SJCRH30 (cell line): ENCODE data around the gene MED29. TPM values are rescaled to one million over a fixed set of nuclear protein-coding genes. Genes with fewer than 3 reads are reported as not detected.
A peak's percentile ranks its signal among the peaks of the same experiment; 100 is the strongest.

Source experiments
- DNase-seq, 2 experiments: peaks; one replicate each; pipeline ENCODE4 v3.0.0-alpha.2; 2015 to 2020
- H3K27ac ChIP-seq: fragments of 250-450 bp; sonication (Bioruptor Pico); 2 replicates; pipeline ENCODE4 v1.5.1; 2020; ENCODE audit warnings: mild to moderate bottlenecking, moderate library complexity
- H3K27me3 ChIP-seq: fragments of 250-450 bp; sonication (Bioruptor Pico); 2 replicates; pipeline ENCODE4 v1.5.1; 2020; ENCODE audit warnings: mild to moderate bottlenecking, moderate library complexity
- H3K36me3 ChIP-seq: fragments of 250-450 bp; sonication (Bioruptor Pico); 2 replicates; pipeline ENCODE4 v1.5.1; 2020; ENCODE audit warnings: mild to moderate bottlenecking, moderate library complexity
- H3K4me1 ChIP-seq: fragments of 250-450 bp; sonication (Bioruptor Pico); 2 replicates; pipeline ENCODE4 v1.5.1; 2020; ENCODE audit warnings: mild to moderate bottlenecking, moderate library complexity
- H3K4me3 ChIP-seq: fragments of 250-450 bp; sonication (Bioruptor Pico); 2 replicates; pipeline ENCODE4 v1.5.1; 2020; ENCODE audit warnings: mild to moderate bottlenecking, moderate library complexity
- H3K9me3 ChIP-seq: fragments of 250-450 bp; sonication (Bioruptor Pico); replicated peaks from 2 replicates; pipeline ENCODE4 v1.5.1; 2020; ENCODE audit warnings: mild to moderate bottlenecking, moderate library complexity
- total RNA-seq: library from RNA; depleted of rRNA; stranded (reverse); fragments of >200 nt; shearing (Covaris generic); gene quantifications from 2 replicates; pipeline ENCODE4 v1.2.3, GENCODE V29; 2014; rRNA removed

MED29 gene
- total RNA-seq, 1 experiment from 2014 or later = 31.9 TPM

GRCh38 chr19:39435499-39436349 is 44.5 kb downstream of the MED29 start, which contains the start of gene RPS16:
TSS of gene RPS16 (minus strand) at chr19:39435949. CDS start at chr19:39435895, 54 bp downstream.
- peak within 1 kb of the TSS; percentile 85 for H3K4me3 ChIP-seq
- DNase-seq = peak; percentile 100
- no peaks in the 10 kb centered on the region for H3K9me3 ChIP-seq
- H3K27ac ChIP-seq = peak within 1 kb of the TSS; percentile 85
- H3K4me1 ChIP-seq = no peaks in the 10 kb centered on the region
- H3K27me3 ChIP-seq = no peaks in the 10 kb centered on the region
- H3K36me3 ChIP-seq = peaks cover 39% of the 10 kb centered on the region

- peaks cover 39% of the 10 kb centered on the region for H3K36me3 ChIP-seq
- DNase-seq = no peak
These were observed 45.2 kb downstream of the MED29 start for GRCh38 chr19:39436350-39436716.

GRCh38 chr19:39438270-39438934 is 47.2 kb downstream of the MED29 start:
- no peaks in the 10 kb centered on the region for H3K27me3 ChIP-seq
- H3K4me1 ChIP-seq = no peaks in the 10 kb centered on the region
- H3K27ac ChIP-seq = no peak overlapping the region
- H3K4me3 ChIP-seq = no peak overlapping the region
- peaks cover 21% of the 10 kb centered on the region for H3K36me3 ChIP-seq
- H3K9me3 ChIP-seq = no peaks in the 10 kb centered on the region
- DNase-seq = no peak

More at GRCh38 chr19:39436350-39436716, 45.2 kb downstream of the MED29 start:
- H3K4me3 ChIP-seq = peak overlapping the region; percentile 85
- H3K27me3 ChIP-seq = no peaks in the 10 kb centered on the region
- H3K9me3 ChIP-seq = no peaks in the 10 kb centered on the region
- no peaks in the 10 kb centered on the region for H3K4me1 ChIP-seq
- peak overlapping the region; percentile 85; the same call in 1 of the 2 replicates for H3K27ac ChIP-seq

- Histone ChIP-seq H3K4me3 (peak overlapping the region; percentile 81), H3K27ac (peak overlapping the region; percentile 65), H3K9me3 (no peaks in the 10 kb centered on the region), H3K4me1 (peaks cover 6% of the 10 kb centered on the region), H3K36me3 (no peaks in the 10 kb centered on the region; the same call in 1 of the 2 replicates), H3K27me3 (no peaks in the 10 kb centered on the region)
- DNase-seq = no peak
These were observed 53.5 kb downstream of the MED29 start for GRCh38 chr19:39444598-39445195.

- H3K27ac ChIP-seq = peak within 1 kb of the TSS; percentile 65
- peak within 1 kb of the TSS; percentile 81 for H3K4me3 ChIP-seq
- peaks cover 6% of the 10 kb centered on the region for H3K4me1 ChIP-seq
- no peaks in the 10 kb centered on the region for H3K27me3 ChIP-seq
- no peaks in the 10 kb centered on the region; the same call in 1 of the 2 replicates for H3K36me3 ChIP-seq
- H3K9me3 ChIP-seq = no peaks in the 10 kb centered on the region
- peak; percentile 99 for DNase-seq
These were observed 54.3 kb downstream of the MED29 start, which contains the start of gene SUPT5H for GRCh38 chr19:39445196-39446111. TSS of gene SUPT5H (plus strand) at chr19:39445582. CDS start at chr19:39445891, 309 bp downstream.

GRCh38 chr19:39446365-39447084 is 55.3 kb downstream of the MED29 start:
- peak in 1 of 2 experiments; percentile 64 for DNase-seq
- H3K9me3 ChIP-seq = no peaks in the 10 kb centered on the region
- H3K27ac ChIP-seq = no peak overlapping the region
- peaks cover 6% of the 10 kb centered on the region for H3K4me1 ChIP-seq
- peak overlapping the region; percentile 81 for H3K4me3 ChIP-seq
- no peaks in the 10 kb centered on the region for H3K27me3 ChIP-seq
- H3K36me3 ChIP-seq = peaks cover 5% of the 10 kb centered on the region

- peaks cover 11% of the 10 kb centered on the region for H3K36me3 ChIP-seq
These were observed 57.1 kb downstream of the MED29 start for GRCh38 chr19:39448271-39448670.

GRCh38 chr19:39449116-39449797 is 58.1 kb downstream of the MED29 start:
- H3K36me3 ChIP-seq = peaks cover 19% of the 10 kb centered on the region

More at GRCh38 chr19:39448271-39448670, 57.1 kb downstream of the MED29 start:
- no peak overlapping the region for H3K27ac ChIP-seq
- H3K27me3 ChIP-seq = no peaks in the 10 kb centered on the region
- H3K9me3 ChIP-seq = no peaks in the 10 kb centered on the region
- H3K4me1 ChIP-seq = peaks cover 6% of the 10 kb centered on the region
- no peak for DNase-seq
- H3K4me3 ChIP-seq = no peak overlapping the region

More at GRCh38 chr19:39449116-39449797, 58.1 kb downstream of the MED29 start:
- Histone ChIP-seq H3K27ac (no peak overlapping the region), H3K27me3 (no peaks in the 10 kb centered on the region), H3K4me3 (no peak overlapping the region), H3K4me1 (peaks cover 6% of the 10 kb centered on the region), H3K9me3 (no peaks in the 10 kb centered on the region)
- DNase-seq = no peak

Other genes with a start within 250 kb of the MED29 start
- gene NCCRP1, start 194.4 kb upstream of the MED29 start, total RNA-seq = 7.6 and 7.8 TPM in 2 replicates
- gene SYCN, start 187.1 kb upstream of the MED29 start, total RNA-seq = not detected in 2 replicates
- gene IFNL3, start 146.4 kb upstream of the MED29 start, total RNA-seq = not detected in 2 replicates
- not detected in 2 replicates for gene IFNL4, start 142.5 kb upstream of the MED29 start, total RNA-seq
- not detected in 2 replicates for gene IFNL2, start 123.0 kb upstream of the MED29 start, total RNA-seq
- gene IFNL1, start 95.0 kb upstream of the MED29 start, total RNA-seq = not detected in 2 replicates
- 0.59 and 0.66 TPM in 2 replicates for gene LRFN1, start 70.5 kb upstream of the MED29 start, total RNA-seq
- 3.3 and 3.7 TPM in 2 replicates for gene GMFG, start 55.3 kb upstream of the MED29 start, total RNA-seq
- gene SAMD4B, start 49.0 kb upstream of the MED29 start, total RNA-seq = 125 and 129 TPM in 2 replicates
- gene PAF1, start 272 bp upstream of the MED29 start, total RNA-seq = 73.6 and 85.7 TPM in 2 replicates
- 2.4 and 2.7 TPM in 2 replicates for gene ZFP36, start 15.5 kb downstream of the MED29 start, total RNA-seq
- gene PLEKHG2, start 21.3 kb downstream of the MED29 start, total RNA-seq = 27.9 and 31.0 TPM in 2 replicates
- gene RPS16, start 44.6 kb downstream of the MED29 start, total RNA-seq = 1,718 and 1,766 TPM in 2 replicates
- gene SUPT5H, start 54.2 kb downstream of the MED29 start, total RNA-seq = 89.8 and 106 TPM in 2 replicates
- 184 and 192 TPM in 2 replicates for gene TIMM50, start 89.5 kb downstream of the MED29 start, total RNA-seq
- gene DLL3, start 107.6 kb downstream of the MED29 start, total RNA-seq = 3.7 and 3.8 TPM in 2 replicates
- gene SELENOV, start 123.8 kb downstream of the MED29 start, total RNA-seq = 0.15 and 0.32 TPM in 2 replicates
- 6.3 and 9.1 TPM in 2 replicates for gene EID2B, start 141.5 kb downstream of the MED29 start, total RNA-seq
- gene EID2, start 148.8 kb downstream of the MED29 start, total RNA-seq = 30.4 and 35.8 TPM in 2 replicates
- not detected in 2 replicates for gene LGALS13, start 211.1 kb downstream of the MED29 start, total RNA-seq